GM18870 (cell line): ENCODE measurements around the gene RERG.

Source experiments
- ATAC-seq: cut with Tn5 transposase; IDR thresholded peaks from one replicate; pipeline ENCODE4 v1.9.1; 2021; ENCODE audit warnings: moderate library complexity; ENCODE audit not compliant: unreplicated experiment

RERG gene

DNA sequence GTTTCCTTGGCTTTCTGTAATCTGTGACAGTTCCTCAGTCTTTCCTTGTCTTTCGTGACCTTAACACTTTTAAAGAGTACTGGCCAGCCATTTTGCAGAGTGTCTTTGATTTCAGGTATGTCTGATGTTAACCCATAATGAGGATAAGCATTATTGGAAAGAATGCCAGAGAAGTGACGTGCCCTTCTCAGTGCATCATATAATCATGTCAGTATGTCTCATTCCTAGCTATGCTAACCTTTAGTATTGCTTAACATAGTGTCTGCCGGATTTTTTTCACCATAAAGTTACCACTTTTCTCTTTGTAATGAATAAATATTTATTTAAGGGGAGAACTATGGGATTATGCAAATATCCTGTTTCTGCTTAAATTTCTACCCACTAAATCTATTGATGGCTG, 28.5 kb downstream of the RERG start:
- ATAC-seq: no peak

- ATAC-seq: no peak
Measured at GRCh38 chr12:15188127-15188526, 33.1 kb downstream of the RERG start.

DNA sequence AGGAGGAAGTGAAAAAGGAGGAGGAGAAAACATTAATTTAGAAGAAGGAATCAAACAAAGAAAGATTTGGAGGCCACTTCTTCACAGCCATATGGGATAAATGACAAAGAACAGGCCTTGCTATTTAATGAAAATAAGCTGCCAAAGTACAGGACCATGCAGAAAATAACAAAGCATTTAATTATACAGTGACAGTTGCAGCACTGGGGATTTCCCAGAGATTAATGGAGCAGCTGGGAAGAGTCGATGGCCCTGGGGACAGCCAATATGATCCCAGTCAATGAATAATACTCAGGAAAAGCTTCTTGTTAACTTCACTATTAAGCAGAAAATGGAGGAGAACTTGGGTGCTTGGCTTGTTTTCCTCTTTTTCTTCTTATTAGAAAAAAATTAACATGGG, 34.6 kb downstream of the RERG start:
- no peak for ATAC-seq

GRCh38 chr12:15184484-15184883, 36.7 kb downstream of the RERG start:
- no peak for ATAC-seq

DNA sequence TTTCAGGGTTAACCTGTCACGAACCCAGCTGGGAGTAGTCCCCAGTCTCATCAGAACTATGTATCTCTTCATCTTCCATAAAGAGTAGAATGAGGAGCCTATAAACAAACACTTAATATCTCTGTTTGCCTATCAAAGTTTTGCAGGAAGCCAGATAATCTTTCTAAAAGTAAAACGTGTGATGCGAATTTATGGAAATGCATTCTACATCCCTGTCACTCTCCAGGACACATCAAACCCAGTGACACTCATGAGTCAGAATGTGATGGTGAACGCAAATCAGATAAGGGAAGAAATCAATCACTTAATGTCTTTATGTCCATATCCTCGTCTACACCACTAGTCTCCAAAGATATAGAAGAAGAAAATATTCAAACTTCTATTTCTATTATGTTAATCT, 37.4 kb downstream of the RERG start:
- ATAC-seq: no peak

DNA sequence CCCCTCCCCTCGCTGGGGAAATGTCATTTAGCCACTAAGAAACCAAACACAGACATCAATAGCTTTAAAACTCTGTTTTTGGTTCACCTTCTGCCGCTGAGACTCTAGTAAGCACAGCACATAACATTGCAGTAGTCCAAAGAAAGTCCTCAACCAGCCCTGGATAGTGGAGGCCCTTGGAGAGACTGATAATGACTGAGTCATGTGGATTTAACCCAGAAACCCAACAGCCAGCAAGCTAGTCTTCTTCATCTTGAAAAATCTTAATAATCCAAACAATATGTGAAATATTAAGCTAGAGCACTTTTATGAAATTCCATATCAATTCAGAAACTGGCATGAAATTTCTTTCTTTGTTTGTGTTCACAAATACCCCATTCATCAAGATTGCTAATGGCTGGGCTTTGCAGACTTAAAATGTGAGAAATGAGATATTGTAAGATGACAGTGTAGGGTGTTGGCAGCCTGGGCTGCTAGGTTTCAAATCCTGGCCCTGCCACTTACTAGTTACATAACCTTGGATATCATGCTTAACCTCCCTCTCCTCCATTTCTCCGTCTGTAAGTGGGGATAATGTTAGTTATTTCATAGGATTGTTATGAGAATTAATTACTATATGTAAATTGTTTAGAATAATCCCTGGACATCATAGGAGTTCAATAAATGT, 40.1 kb downstream of the RERG start:
- no peak for ATAC-seq

GRCh38 chr12:15180325-15180724, 40.9 kb downstream of the RERG start:
- ATAC-seq: no peak

GRCh38 chr12:15179672-15180071, 41.5 kb downstream of the RERG start:
- ATAC-seq: no peak

DNA sequence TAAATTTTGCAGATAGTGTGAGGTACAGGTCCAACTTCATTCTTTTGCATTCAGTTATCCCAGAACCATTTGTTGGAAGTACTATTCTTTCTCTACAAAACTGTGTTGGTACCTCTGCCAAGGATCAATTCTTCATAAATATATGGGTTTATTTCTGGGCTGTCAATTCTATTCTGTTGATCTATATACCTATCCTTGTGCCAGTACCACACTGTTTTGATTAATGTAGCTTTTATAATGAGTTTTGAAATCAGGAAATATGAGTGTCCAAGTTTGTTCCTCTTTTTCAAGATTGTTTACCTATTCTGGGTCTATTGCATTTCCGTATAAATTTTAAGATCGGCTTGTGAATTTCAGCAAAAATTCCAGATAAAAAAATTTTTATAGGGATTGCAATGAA, 48.1 kb downstream of the RERG start:
- ATAC-seq: no peak

GRCh38 chr12:15172060-15172822, 49.0 kb downstream of the RERG start:
- ATAC-seq: no peak

DNA sequence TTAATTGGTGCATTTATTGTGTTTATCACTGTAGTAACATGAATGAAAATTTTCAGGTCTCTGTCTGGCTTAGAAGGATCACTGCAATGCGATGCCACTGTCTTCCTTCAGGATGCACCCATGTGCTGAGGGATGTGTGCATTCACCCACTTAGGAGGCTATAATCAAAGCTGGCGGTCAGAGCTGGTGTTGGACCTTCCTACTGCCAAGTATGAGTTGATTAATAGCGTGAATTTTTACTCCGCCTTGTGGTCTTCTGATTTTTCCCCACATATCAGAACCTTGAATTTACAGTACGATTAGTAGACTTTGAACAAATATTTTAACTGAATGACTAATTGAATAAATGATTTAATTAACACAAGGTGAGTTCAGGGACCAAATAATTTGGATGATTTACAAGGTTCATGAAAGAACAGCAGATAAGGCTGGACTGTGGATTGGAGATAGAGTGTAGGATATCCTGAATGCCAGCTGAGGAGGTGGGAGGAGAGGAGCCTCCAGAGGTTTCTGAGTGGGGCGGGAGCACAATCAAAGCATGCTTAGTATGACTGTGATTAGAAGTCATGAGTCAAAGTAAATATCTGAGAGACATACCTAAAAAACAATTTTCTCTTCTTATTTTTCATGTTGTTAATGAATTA, 50.1 kb downstream of the RERG start:
- ATAC-seq: no peak

GRCh38 chr12:15168026-15168678, 53.1 kb downstream of the RERG start:
- ATAC-seq: no peak

DNA sequence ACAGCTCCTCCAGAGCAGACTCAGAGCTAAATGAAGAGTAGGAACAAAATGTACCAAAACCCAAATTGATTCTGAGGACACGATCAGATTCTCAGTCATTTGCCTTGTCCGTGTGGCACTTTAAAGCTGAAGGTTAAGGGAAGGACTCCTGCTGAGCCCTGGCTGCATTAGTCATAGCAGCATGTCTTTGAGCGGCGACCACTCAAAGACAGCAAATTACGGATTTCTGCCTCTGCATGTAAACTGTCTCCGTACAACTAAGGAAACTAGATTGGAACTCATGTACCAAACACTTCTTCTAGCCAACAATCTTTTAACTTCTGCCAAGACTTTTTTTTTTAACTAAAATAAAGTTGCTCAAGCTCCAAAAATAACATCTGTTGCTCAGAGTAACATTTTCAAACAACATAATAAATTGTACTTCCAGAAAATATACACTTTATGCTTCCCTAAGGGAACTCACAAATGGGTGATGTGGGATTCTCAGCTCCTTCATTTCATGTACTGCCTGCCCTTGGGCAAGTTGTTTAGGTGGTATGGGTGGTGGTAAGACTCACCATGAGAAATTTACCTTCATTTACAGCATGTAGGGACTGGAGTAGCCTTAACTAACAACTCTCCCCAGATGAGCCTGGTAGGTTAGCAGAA, 56.1 kb downstream of the RERG start:
- no peak for ATAC-seq

DNA sequence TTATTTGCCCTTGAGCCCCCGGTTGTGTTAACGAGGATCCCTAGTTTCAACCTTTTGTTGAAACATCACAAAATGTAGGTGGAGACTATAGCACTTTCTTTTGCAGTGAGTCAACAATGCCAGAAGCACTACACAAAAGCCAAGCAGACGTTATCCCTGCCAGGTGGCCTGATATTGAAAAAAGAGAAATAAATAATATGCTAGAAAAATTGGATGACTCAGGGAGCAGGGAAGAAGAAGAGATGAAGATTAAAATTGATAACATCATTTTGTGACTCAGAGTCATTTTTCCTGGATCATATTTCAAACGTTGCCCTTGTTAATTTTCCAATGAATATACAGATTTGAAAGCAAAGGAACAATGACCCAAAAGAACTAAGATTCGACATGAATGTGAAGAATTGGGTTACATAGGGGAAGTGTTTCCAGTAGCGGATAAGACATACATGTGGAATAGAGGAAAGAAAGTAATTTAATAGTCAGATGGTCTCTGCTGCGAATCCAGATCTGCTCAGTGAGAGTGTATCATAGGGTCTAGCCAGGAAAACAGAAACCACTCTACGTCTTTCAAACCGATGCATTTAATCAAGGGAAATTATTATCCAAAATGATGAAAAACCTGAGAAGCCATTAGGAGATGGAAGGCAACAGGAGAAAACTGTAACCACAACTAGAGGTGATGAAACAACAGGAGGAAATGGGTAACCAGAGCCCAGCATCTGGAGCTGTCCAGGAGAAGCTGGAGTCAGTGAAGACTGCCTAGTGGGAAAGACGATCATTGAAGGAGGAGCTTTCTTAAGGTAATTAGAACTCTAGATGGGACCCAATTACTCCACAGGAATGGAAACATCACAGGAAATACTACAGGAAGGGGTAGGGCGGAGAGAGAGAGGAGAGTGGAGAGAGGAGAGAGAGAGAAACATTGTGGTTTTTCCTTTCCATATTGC, 57.9 kb downstream of the RERG start:
- no peak for ATAC-seq

- ATAC-seq: no peak
Measured at GRCh38 chr12:15158083-15158482, 63.1 kb downstream of the RERG start.

DNA sequence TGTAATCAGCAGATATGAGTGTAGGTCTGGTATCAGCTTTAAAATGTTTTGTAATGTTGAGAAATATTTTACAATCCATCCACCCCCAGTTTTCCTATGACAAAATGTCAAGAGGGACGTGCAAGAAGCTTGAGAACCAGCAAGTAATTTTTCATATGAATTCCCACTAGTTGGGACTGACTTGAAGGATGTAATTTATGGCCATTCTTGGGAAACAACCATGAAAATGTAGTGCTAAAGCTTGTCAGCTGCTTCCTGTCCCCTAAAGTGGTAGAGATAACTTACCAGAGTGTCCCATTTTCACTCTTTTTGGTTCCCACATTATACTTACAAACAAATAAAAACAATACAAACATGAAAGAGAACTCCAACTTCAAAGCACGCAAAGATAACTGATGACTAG, 63.9 kb downstream of the RERG start:
- no peak for ATAC-seq

DNA sequence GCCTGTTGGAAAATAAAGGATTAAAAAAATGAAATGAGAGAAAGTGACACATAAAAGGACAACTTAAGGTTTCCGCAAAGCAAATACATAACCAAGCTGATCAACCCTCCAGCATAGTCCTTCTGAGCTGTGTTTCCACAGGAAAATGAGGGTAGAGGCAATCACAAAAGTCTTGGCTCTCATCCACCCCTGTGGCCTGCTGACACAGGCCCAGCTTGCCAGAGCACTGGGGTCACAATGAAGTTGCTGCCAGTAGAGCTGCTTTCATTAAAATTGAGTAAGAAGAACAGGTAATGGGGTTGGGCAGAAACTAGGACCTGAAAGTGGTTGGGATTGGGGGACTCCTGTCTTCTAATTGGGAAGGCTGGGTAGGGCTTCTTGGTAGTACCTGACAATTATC, 65.9 kb downstream of the RERG start:
- ATAC-seq: no peak

DNA sequence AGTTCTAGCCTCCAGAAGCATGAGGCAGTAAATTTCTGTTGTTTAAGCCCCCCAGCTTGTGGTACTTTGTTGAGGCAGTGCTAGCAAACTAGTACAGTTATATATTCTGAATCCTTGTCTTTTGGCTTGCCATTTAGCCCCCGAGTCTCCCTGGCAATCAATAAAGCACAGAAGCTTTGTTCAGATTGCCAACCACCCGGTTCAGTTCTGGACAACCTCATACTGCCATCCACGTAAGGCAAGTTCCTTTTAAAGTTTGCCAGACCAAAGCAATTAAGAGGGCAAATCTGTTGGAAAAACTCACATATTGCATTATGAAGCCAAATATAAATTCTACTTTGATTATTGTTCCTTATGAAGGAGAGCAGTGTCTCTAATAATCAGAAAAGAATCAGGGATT, 67.1 kb downstream of the RERG start:
- ATAC-seq: no peak

DNA sequence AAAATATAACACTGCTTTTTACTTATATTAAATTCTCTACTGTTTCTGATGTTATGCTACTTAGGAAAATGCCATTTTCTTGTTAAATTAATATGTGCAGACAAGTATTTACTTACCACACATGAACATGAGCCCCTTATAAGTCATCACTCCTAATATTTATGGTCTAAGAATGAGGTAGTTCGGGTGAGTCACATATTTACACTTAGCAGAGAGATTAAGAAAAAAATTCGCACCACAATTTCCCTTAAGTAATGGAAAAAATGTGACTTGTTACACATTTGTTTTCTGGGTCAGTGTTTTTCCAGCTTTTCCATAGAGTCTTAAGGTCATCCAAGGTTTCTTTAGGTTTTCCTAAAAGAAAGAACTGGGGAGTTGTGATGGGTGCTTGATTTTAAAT, 68.3 kb downstream of the RERG start:
- no peak for ATAC-seq

DNA sequence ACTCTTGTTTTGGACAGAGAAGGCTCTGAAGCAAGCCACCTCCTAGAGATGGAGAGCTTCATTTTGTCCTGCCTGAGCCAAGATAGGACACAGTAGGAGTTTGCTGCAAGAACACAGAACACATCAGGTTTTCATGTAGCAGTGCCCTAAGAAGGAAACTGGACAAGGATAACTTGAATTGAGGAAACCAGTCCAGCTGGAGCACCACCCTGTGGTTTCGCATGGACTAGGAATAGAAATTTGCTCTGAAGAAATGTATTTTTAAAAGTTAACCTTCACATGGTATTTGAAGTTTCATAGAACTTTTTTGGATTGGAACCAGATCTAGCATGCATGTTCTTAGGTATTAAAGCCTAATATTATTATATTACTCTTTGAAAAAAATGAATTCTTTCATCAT, 68.8 kb downstream of the RERG start:
- no peak for ATAC-seq
